Measurements from ENCODE around the gene CHRND.

DNA sequence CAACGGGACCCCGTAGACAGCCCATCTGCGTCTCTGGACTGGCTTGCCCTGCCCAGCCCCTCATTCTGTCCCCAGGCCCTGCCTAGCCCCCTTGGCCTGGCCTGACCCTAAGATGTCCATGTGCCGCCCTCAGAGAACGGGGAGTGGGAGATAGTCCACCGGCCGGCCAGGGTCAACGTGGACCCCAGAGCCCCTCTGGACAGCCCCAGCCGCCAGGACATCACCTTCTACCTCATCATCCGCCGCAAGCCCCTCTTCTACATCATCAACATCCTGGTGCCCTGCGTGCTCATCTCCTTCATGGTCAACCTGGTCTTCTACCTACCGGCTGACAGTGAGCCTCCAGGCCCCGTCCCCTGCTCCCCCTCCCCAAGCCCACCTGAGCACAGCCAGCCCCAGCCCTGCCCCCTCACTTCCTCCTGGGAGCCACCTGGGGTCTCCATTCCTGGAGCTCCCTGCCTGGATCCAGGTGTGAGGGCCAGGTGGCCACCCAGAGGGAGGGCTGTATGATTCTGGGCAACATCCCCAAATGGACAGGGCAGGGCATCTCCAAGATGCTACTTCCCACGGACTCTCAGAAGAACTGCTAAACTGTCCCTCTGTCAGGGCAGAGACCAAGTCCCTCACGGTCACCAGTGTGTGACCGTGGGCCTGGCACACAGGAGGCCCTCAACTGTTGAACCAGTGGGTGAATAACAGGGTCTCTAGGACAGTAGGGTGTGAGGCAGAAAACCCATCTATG is 4.0 kb downstream of the CHRND start:
- TF ChIP-seq, protein P1, sequence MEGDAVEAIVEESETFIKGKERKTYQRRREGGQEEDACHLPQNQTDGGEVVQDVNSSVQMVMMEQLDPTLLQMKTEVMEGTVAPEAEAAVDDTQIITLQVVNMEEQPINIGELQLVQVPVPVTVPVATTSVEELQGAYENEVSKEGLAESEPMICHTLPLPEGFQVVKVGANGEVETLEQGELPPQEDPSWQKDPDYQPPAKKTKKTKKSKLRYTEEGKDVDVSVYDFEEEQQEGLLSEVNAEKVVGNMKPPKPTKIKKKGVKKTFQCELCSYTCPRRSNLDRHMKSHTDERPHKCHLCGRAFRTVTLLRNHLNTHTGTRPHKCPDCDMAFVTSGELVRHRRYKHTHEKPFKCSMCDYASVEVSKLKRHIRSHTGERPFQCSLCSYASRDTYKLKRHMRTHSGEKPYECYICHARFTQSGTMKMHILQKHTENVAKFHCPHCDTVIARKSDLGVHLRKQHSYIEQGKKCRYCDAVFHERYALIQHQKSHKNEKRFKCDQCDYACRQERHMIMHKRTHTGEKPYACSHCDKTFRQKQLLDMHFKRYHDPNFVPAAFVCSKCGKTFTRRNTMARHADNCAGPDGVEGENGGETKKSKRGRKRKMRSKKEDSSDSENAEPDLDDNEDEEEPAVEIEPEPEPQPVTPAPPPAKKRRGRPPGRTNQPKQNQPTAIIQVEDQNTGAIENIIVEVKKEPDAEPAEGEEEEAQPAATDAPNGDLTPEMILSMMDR (IDR thresholded peaks at IDR 0.05; ENCODE audit: borderline replicate concordance, extremely low read depth, low read length, poor library complexity, severe bottlenecking), result no peak
- TF ChIP-seq EZH2 (IDR thresholded peaks at IDR 0.05; ENCODE audit: borderline replicate concordance, low read depth, low read length, severe bottlenecking), result no peak
